Left cardiac atrium (tissue), 4 donors: ENCODE results near the gene YWHAB. TPM values are rescaled to one million over a fixed set of nuclear protein-coding genes. Genes with fewer than 3 reads are reported as not detected.
A peak's percentile ranks its signal among the peaks of the same experiment; 100 is the strongest.

ENCODE experiments used
- ATAC-seq, 2 donors: fragments of 200-7000 bp; cut with Tn5 transposase; one replicate each; pipeline ENCODE4 v1.9.1; 2020; ENCODE audit warnings: mild to moderate bottlenecking in 2 of 2, moderate library complexity in 2 of 2
- DNase-seq: peaks from one replicate; pipeline ENCODE4 v3.0.0-alpha.2; 2020
- intact Hi-C, 2 donors: fragments of 100-400 bp; cut with DNase I; formaldehyde crosslinking; loops; one replicate each; pipeline versions ENCODE4 v1.14.1 to v1.15.1; 2022 to 2023
- total RNA-seq, 2 donors: library from RNA; stranded (reverse); fragmentation: NEBNext Ultra II Directional; extraction: Animal tissue kit (Norgen Biotek cat#: 25700); gene quantifications; one replicate each; pipeline ENCODE4 v1.2.1, GENCODE V29; 2021
- donor health status: DM: no; HTN: yes; CAD: no.
- donor health status: DM: no; HTN: yes; CAD: no; lungs with severe emphysema.
- donor health status: DM: yes; HTN: yes; CAD: no.
- donor health status: Dilated cardiomyopathy.

YWHAB gene
- total RNA-seq, 2 donors from 2014 or later, result 109 to 140 TPM

DNA sequence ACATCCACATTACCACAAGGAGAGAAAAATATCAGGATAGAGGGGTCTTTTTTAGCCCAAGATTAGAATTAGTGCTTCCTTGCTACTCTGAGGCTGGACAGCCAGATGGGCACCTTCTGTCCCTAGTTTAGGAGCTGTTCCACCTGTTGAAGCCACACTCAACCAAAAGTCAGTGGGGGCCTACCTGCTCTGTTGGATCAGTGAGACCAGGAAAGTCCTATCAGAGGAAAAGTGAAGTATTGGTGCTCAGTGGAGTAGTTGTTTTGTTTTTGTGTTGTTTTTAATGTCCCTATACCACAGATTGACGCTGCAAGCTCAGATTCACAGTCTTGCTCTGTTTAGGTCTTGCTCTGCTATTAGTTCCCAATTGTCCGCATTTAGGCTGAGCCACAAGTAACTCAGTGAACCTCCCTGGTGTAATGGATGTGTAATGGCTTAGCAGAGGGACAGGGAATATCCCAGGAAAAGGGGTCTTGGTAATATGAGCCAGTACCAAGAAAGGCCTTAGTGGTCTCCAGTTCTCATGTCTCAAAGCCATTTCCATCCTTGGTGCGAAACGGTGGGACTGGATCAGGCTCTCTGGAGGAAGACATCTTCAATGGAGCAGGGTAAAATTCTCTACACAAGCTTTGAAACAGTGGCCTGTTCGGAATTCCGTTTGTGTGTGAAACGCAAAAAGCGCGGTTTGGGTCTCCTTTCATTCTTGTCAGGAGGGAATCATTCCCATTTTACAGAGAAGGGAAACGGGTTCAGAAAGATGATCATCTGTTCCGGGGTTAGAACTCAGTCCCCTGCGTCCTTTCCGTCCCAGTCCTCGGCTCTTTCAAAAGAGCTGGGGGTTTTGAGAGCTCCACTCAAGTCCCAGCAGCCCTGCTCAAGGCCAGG is 23.7 kb downstream of the YWHAB start:
- DNase-seq, result no peak
- intact Hi-C loops, result no loop called here
- ATAC-seq, result peak in 1 of 2 donors; percentile 3

DNA sequence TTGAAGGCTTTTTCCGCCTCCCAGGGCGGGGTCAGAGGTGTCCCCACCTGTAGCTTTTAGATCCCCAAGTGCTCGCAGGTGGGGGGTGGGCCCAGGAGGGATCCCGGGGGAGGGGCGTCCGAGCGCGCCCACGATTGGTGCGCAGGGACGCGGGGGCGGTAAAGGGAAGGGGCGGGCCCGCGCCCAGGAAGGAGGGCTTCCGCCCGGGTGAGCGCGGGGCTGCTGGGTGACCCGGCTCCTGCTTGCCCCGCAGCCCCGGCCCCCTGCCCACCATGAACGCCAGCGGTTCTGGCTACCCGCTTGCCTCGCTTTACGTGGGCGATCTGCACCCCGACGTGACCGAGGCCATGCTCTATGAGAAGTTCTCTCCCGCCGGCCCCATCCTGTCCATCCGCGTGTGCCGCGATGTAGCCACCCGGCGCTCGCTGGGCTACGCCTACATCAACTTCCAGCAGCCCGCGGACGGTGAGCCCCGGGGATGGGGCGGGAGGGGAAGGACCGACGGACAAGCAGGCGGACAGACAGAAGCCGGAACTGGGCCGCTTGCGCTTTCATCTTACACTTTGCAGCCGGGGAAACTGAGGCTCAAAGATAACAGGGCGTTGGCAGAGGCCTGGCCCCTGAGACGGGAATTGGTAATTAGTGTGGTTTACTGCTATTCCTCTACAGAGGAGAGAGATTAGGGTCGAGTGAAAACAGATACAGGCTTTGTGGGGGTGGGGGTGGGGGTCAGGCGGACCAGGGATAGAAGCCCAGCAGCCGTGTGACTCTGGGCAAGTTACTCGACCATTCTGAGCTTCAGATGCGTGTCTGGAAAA is 24.6 kb downstream of the YWHAB start, which contains the start of gene PABPC1L:
PABPC1L (plus strand) TSS at position 189 of the 818 bp plus-strand sequence; CDS start at position 273, 84 bp downstream.
- ATAC-seq (peak; percentile 95 to 97), DNase-seq (peak; percentile 76)
- intact Hi-C loops, result no loop called here

DNA sequence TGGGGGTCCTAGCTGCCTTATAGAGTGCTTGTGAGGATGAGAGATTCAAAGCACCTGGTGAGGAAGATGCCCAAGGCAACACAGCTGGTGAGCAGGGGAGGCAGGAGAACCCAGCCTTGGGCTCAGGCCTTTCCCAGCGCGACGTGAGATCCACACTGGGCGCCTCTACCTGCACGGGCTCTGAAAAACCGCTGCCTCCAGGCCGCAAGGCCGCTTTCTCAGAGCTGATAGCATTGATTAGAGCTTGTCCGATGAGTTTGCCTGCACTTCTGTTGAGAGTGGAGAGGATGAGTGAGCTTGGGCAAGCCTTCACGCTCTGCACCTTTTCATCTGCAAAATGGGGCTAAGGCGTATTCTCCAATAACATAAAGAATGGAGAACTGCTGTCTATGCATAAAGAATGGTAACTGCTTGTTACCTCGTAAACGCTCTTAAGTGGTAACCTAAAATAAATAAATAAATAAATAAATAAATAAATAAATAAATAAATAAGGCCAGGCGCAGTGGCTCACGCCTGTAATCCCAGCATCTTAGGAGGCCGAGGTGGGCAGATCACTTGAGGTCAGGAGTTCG is 25.3 kb downstream of the YWHAB start:
- DNase-seq (no peak), ATAC-seq (peak in 1 of 2 donors; percentile 4)
- intact Hi-C loops, result no loop called here

DNA sequence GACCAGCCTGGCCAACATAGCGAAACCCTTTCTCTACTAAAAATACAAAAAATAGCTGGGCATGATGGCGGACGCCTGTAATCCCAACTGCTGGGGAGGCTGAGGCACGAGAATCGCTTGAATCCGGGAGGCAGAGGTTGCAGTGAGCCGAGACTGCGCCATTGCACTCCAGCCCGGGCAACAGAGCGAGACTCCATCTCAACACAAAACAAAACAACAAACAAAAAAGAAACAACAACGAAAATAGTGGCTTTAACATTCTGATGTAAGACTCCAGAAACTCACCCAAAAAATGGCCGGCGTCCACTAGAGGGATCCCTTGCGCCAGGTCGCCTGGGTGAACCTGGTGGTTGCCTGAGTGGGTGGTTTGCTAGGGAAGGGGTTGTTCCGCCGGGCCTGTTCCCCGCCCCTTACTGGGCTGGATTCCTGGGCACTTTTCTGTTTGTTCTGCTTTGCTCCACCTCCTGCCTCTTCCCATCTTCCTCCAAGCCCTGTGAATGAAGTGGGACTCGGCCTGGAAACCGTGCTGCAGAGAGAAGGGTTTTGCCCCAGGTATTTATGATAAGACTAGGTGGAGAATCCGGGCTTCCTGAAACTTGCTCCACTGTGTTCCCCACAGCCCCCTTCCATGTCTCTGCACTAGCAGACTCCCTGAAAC is 25.9 kb downstream of the YWHAB start:
- intact Hi-C loops, result no loop called here
- DNase-seq, result no peak
- ATAC-seq, result no peak

DNA sequence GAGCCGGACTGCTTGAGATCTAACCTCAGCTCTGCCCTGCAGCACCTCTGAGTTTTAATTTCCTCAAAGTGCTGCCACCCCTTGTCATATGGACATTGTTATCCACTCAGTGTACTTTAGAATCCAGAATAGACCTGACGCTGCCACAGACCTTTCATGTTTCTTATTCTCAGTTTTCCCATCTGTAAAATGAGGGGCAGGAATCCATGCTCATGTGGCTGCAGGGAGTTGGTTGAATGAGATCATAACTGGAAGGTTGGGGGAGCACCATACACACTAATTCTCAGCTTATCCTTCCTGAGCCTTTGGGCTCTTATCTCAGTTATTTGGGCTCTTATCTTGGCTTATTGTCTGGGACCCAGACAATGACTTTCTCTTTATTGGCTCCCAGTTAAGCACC is 26.7 kb downstream of the YWHAB start:
- intact Hi-C loops, result no loop called here
- ATAC-seq (no peak), DNase-seq (no peak)

DNA sequence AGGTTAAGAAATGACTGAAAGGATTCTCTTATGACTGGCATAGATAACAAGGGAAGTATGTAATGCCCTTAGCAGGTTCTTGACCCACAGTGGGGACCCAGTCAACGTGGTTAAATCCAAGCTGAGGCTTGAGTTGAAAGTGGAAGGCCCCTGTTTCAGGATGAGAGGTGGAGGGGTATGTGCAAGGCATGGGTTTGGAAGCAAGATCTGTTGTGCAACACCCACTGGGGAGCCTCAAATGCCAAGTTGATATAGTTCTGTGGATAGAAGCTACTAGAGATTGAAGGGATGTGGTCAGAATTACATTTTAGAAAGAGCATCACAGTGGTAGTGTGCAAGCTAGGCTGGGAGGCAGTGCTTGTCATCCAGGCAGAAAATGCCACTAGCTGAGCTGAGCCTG is 29.4 kb downstream of the YWHAB start:
- intact Hi-C loops, result no loop called here

DNA sequence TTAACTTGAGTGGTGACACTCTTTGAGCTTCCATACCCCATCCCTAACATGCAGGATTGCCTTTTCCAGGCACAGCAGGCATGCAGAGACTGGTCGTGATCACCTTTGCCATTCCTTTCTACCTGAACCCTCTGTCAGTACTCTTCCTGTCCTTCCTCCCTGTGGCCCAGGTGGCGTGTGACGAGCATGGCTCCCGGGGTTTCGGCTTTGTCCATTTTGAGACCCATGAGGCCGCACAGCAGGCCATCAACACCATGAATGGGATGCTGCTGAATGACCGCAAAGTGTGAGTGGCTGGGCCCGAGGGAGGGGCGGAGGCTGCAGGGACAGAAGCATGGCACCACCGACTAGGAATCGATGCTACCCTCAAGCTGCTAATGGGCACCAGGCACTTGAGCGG is 31.1 kb downstream of the YWHAB start:
- DNase-seq (no peak), ATAC-seq (no peak)
- intact Hi-C loops, result no loop called here

More for the DNA sequence above, 29.4 kb downstream of the YWHAB start:
- DNase-seq, result no peak
- no peak for ATAC-seq

DNA sequence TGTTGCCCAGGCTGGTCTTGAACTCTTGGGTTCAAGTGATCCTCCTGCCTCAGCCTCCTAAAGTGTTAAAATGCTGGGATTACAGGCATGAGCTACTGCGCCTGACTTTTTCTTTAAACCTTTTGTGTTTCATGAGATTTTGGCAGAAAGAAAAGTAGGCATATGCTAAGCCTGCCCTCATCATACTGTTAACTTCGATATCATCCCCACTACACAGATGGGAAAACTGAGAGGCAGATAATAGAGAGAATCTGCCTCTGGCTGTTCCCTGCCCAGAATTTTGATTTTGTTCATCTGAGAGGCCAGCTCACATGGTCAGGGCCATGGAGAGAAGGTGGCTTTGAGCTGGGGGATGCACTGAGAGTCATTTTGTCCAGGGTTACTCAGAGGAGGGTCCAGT is 31.9 kb downstream of the YWHAB start:
- DNase-seq, result no peak
- ATAC-seq, result no peak
- intact Hi-C loops, result no loop called here

DNA sequence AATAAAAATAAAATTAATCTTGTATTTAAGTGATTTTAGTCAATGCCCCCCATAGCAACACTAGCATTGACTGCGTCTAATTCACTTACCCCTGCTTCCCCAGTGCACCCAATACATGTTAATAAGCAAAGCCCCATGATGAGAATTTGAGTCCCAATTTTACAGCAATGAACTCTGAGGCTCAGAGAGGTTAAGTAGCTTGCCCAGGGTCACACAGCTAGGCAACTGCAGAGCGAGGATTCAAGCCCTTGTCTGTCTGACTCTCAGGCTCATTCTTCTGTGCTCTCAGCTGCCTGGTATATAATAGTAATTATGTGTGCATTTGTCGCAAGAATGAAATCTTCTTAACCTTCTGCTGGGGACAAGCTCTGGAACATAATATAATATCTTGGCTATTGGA is 32.8 kb downstream of the YWHAB start:
- DNase-seq, result no peak
- ATAC-seq, result no peak
- intact Hi-C loops, result no loop called here

DNA sequence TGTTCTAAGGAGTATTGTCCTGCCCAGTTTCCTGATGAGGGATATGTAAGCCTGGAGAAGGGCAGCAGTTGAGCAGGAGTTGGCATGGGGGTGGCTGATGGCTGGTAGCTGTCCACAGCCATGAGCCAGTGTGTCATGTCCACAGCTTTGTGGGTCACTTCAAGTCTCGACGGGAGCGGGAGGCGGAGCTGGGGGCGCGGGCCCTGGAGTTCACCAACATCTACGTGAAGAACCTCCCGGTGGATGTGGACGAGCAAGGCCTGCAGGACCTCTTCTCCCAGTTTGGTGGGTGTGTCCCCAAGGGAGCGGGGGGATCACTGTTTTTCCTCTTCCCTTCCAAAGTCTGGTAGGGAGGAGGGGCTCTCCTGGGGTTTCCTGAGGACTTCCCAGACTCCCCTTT is 33.3 kb downstream of the YWHAB start:
- no peak for DNase-seq
- intact Hi-C loops, result no loop called here
- no peak for ATAC-seq

DNA sequence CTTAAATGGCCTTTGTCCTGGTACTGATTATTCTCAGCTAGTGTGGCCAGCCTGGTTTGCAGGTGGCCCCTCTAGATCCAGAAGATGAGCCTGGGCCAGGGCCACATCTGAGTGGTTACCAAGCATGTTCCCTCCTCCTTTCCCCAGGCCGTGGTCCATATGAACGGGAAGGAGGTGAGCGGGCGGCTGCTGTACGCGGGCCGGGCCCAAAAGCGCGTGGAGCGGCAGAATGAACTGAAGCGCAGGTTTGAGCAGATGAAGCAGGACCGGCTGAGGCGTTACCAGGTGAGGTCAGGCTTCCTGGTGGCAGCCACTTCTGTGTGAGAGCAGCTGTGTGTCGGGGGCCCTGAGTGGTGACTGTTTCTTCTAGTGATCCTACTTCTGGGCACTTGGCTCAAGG is 35.9 kb downstream of the YWHAB start:
- ATAC-seq (no peak), DNase-seq (no peak)
- intact Hi-C loops, result no loop called here

DNA sequence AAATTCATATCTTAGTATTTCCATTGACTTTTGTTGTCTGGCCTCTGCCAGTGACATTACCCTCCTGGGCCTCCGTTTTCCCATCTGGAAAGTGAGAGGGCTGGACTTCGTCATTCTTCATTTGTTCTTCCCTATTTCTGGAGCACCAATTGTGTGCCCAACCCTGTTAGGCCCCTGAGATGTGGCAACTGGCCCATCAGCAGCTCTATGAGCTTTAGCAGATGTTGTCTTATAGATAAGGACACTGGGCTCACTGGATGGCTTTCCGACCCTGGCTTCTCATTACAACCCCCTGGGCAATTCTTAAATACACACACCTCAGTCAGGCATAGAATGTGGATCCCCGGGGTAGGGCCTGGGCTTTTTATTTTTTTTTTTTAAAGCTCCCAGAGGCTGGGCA is 39.0 kb downstream of the YWHAB start:
- ATAC-seq (no peak), DNase-seq (no peak)
- intact Hi-C loops, result no loop called here

DNA sequence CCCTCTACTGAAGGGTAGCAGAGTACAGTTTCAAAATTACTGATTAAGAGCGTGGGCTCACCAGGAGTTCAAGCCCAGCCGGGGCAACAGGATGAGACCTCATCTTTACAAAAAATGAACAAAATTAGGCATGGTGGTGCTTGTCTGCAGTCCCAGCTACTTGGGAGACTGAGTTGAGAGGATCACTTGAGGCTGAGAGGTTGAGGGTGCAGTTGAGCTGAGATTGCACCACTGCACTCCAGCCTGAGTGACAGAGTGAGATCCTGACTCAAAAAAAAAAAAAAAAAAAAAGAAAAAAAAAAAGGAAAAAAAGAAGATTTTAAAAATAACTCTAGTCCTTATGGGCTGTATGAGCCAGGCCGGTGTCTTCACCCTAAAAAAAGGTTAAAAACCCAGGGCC is 43.1 kb downstream of the YWHAB start:
- DNase-seq (no peak), ATAC-seq (no peak)
- intact Hi-C loops, result no loop called here

DNA sequence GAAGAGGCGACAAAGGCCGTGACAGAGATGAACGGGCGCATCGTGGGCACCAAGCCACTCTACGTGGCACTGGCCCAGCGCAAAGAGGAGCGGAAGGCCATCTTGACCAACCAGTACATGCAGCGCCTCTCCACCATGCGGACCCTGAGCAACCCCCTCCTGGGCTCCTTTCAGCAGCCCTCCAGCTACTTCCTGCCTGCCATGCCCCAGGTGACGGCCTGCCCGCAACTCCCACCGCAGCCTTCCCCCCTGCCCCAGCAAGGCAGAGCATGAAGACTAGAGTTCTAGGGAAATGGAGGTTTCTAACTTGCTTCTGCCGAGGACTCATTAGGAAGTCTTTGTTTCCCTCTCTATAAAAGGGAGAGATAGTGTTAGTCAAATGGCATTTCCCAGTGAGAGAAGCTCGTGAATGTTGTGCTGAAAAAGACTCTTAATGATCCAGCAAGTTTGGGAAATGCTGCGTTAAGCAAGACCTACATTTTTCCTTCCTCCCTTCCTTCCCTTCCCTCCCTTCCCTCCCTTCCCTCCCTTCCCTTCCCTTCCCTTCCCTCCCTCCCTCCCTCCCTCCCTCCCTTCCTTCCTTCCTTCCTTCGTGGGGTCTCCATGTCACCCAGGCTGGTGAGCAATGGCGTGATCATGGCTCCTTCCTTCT is 45.1 kb downstream of the YWHAB start:
- intact Hi-C loops, result no loop called here
- ATAC-seq, result no peak

DNA sequence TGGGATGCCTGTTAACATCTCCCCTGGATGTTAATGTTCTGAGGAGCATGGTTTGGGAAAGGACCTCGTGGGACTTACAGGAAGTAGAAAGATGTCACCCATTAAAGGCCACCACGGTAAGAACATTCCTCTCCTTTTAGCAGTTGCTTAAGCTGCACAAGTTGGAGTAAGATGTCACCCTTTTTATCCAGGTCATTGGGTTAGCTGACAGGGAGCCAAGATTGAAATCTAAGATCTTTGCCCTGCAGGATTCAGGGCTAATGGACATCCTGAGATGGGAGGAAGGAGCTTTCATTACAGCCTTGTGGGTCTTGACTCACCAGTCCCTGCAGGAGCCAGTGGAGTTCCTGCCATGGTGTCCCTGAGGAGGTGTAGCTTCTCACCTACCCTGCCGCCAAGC is 46.4 kb downstream of the YWHAB start:
- intact Hi-C loops, result no loop called here
- DNase-seq (no peak), ATAC-seq (no peak)

More for the DNA sequence above, 45.1 kb downstream of the YWHAB start:
- DNase-seq, result no peak

DNA sequence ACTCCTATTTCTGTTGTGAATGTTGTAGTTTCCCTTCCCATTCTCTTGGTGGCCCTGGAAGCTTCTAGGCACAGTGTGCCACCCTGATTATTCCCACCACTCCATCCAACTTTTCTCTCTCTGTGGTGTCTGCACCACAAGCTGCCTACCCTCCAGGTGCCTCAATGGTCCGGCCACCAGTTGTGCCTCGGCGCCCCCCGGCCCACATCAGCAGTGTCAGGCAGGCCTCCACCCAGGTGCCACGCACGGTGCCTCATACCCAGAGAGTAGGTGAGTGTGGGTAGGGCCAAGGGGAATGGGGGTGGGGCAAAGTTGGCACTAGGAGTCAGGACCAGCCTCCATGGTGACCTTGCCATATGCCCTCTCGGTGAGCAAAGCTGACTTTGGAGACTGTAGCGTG is 47.4 kb downstream of the YWHAB start:
- DNase-seq (no peak), ATAC-seq (no peak)
- intact Hi-C loops, result no loop called here

DNA sequence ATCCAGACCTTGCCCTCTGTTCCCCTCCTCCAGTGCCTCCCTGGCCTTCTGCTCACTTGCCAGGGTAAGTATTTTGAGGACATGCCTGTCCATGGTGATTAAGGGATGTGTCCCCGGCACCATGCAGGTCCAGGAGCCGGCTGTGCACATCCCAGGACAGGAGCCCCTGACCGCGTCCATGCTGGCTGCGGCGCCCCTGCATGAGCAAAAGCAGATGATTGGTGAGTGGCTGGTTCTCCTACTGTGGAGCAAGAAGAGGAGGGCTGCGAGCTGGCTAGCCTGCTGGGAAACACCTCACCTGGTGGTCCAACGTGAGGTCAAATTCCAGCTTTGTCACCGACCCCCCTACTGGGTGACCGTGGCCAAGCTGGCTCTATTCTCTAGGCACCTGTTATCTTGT is 51.0 kb downstream of the YWHAB start:
- ATAC-seq, result no peak
- intact Hi-C loops, result no loop called here

DNA sequence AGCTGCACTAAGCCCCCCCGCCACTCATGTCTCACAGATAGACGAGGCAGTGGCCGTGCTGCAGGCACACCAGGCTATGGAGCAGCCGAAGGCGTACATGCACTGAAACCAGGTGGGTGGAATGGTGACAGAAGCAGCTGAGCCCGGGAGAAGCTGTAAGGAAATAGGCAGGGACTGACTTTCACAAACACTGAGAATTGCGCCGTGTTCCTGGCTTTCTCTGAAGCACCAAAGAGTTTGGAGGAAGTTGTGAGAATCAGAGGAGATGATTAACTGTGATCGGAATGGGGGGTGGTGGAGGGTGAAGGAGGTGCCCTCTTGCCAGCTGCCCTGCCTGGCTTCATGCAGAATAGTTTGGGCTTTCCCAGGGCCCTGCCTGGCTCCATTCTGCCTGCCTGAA is 53.1 kb downstream of the YWHAB start:
- DNase-seq, result no peak
- ATAC-seq, result no peak
- intact Hi-C loops, result no loop called here

More for the DNA sequence above, 51.0 kb downstream of the YWHAB start:
- DNase-seq, result no peak

DNA sequence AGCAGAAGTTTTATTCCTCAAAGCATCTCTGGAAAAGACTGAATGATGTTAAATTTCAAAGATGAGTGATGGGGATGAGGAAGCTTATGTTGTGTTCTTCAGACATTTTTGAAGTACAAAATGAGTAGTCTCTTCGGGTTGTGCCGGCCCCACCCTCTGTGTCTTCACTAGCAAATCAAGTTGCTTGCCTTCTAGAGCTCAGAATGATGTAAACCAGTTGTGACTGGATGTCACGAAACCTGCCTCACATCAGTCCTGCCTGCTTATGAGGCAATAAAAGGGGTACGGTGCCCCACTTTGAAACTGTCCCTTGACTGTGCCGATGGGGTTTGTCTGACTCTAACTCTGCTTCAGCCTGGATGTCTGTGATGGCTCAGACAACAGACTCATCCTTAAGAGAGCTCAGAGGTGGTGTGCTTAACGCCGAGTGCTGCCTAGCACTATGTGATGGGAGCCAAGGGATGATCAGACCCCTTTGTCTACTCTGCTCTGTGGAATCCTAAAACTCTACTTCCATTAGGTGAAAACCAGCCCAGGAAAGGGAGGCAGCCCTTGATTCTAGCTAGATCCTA is 55.7 kb downstream of the YWHAB start:
- intact Hi-C loops, result no loop called here
- no peak for ATAC-seq
- no peak for DNase-seq
